B cell (primary cell): Measurements from ENCODE around the gene PPP1R14D. TPM values are rescaled to one million over a fixed set of nuclear protein-coding genes. Genes with fewer than 3 reads are reported as not detected.

Experiments used
- ATAC-seq: fragments of 200-7000 bp; cut with Tn5 transposase; one replicate; pipeline ENCODE4 v1.10.0; 2021; ENCODE audit warnings: low read depth, mild to moderate bottlenecking, moderate number of reproducible peaks, moderate library complexity
- CTCF ChIA-PET: fragments of 350-600 bp; sonication (Branson Sonifier 250); formaldehyde crosslinking; loops from one replicate; lab custom pipeline; 2021; ENCODE audit warnings: antibody characterized with exemption, inconsistent platforms; lab: Charles Lee
- POLR2A ChIA-PET: fragments of 350-600 bp; sonication (Branson Sonifier 250); formaldehyde crosslinking; loops from one replicate; lab custom pipeline; 2021; ENCODE audit warnings: antibody characterized with exemption; lab: Charles Lee
- DNase-seq: peaks from one replicate; pipeline ENCODE4 v3.0.0; 2013
- H2AFZ ChIP-seq: 2 replicates; pipeline ENCODE4 v1.6.1; 2012; ENCODE audit warnings: mild to moderate bottlenecking, low read depth, low read length; ENCODE audit not compliant: insufficient read depth, poor library complexity, severe bottlenecking
- H3K27ac ChIP-seq, 2 donors: 1 replicate in 1 of 2; 2 replicates in 1 of 2; pipeline ENCODE4 v1.5.1; 2012 to 2013; ENCODE audit warnings: low read length in 2 of 2, mild to moderate bottlenecking in 2 of 2, moderate library complexity in 1 of 2
- H3K27me3 ChIP-seq, 4 experiments: fragments of 200-600 bp in 1 of 4; sonication (generic) in 1 of 4; replicated peaks in 1 of 4; 1 replicate in 2 of 4; 2 replicates in 2 of 4; pipeline versions ENCODE4 v1.6.1 to v1.7.0; 2013 to 2016; ENCODE audit warnings: low read length in 3 of 4, mild to moderate bottlenecking in 2 of 4, mixed read lengths in 1 of 4, moderate library complexity in 1 of 4; ENCODE audit not compliant: insufficient read depth in 4 of 4, control insufficient read depth in 3 of 4; ENCODE audit errors: control extremely low read depth in 1 of 4
- H3K36me3 ChIP-seq, 2 experiments: replicated peaks in 1 of 2; 1 replicate in 1 of 2; 2 replicates in 1 of 2; pipeline versions ENCODE4 v1.6.1 to v1.7.1; 2013; ENCODE audit warnings: low read length in 1 of 2; ENCODE audit not compliant: insufficient read depth in 2 of 2, control insufficient read depth in 1 of 2; ENCODE audit errors: control extremely low read depth in 1 of 2, extremely low read depth in 1 of 2
- H3K4me1 ChIP-seq, 2 donors: fragments of 200-600 bp in 1 of 2; sonication (generic) in 1 of 2; 1 replicate in 1 of 2; 2 replicates in 1 of 2; pipeline versions ENCODE4 v1.5.1 to v1.6.1; 2013 to 2017; ENCODE audit warnings: low read length in 2 of 2; ENCODE audit not compliant: control insufficient read depth in 2 of 2, insufficient read depth in 2 of 2
- H3K4me2 ChIP-seq: replicated peaks from 2 replicates; pipeline ENCODE3; 2012; ENCODE audit warnings: mild to moderate bottlenecking, low read depth, low read length; ENCODE audit not compliant: poor library complexity, severe bottlenecking
- H3K4me3 ChIP-seq, 5 experiments: fragments of 200-600 bp in 1 of 5; sonication (generic) in 1 of 5; 1 replicate in 3 of 5; 2 replicates in 2 of 5; pipeline versions ENCODE4 v1.5.1 to v1.7.0; 2011 to 2016; ENCODE audit warnings: low read length in 4 of 5, mild to moderate bottlenecking in 4 of 5, low read depth in 2 of 5, control low read depth in 1 of 5, moderate library complexity in 1 of 5; ENCODE audit not compliant: insufficient read depth in 1 of 5; ENCODE audit errors: control extremely low read depth in 1 of 5, extremely low read depth in 1 of 5
- H3K79me2 ChIP-seq: fragments of 200-600 bp; sonication (generic); one replicate; pipeline ENCODE4 v1.6.0; 2016; ENCODE audit warnings: low read length; ENCODE audit not compliant: control insufficient read depth, insufficient read depth
- H3K9ac ChIP-seq: fragments of 200-600 bp; sonication (generic); 2 replicates; pipeline ENCODE4 v1.6.1; 2017; ENCODE audit warnings: mild to moderate bottlenecking, low read length, moderate library complexity
- H3K9me3 ChIP-seq, 3 donors: one replicate each; pipeline versions ENCODE4 v1.6.1 to v1.7.1; 2013; ENCODE audit warnings: low read length in 2 of 3; ENCODE audit not compliant: control insufficient read depth in 2 of 3, insufficient read depth in 1 of 3; ENCODE audit errors: control extremely low read depth in 1 of 3
- H4K20me1 ChIP-seq: 2 replicates; pipeline ENCODE4 v1.6.0; 2012; ENCODE audit warnings: mild to moderate bottlenecking, low read length; ENCODE audit not compliant: insufficient read depth, control insufficient read depth, poor library complexity, severe bottlenecking
- H3K27ac Mint-ChIP-seq: one replicate; pipeline ENCODE4 v1.8.0; 2021; ENCODE audit warnings: mixed read lengths
- H3K27me3 Mint-ChIP-seq: one replicate; pipeline ENCODE4 v1.8.0; 2021; ENCODE audit warnings: mixed read lengths
- H3K4me1 Mint-ChIP-seq: one replicate; pipeline ENCODE4 v1.8.0; 2021; ENCODE audit warnings: mixed read lengths
- H3K4me3 Mint-ChIP-seq: one replicate; pipeline ENCODE4 v1.8.0; 2021; ENCODE audit warnings: mixed read lengths
- H3K9me3 Mint-ChIP-seq: one replicate; pipeline ENCODE4 v1.8.0; 2022; ENCODE audit warnings: mixed read lengths; ENCODE audit not compliant: insufficient read depth
- CTCF ChIP-seq: fragments of 200-600 bp; IDR thresholded peaks from one replicate; pipeline ENCODE4 v1.8.0; 2022; ENCODE audit warnings: antibody characterized with exemption, mild to moderate bottlenecking
- EZH2 ChIP-seq: IDR thresholded peaks from 2 replicates; pipeline ENCODE4 v1.6.1; 2012; ENCODE audit warnings: borderline replicate concordance, low read depth, mild to moderate bottlenecking, moderate library complexity, low read length; ENCODE audit not compliant: insufficient read depth, poor library complexity, severe bottlenecking
- WGBS: methylation state at CpG from one replicate; pipeline ENCODE4 v1.1.5; 2013; ENCODE audit warnings: missing lambda C conversion rate; ENCODE audit not compliant: insufficient coverage; 5-methylcytosine and 5-hydroxymethylcytosine counted together
- intact Hi-C: fragments of 100-400 bp; cut with micrococcal nuclease; formaldehyde crosslinking; loops from one replicate; pipeline ENCODE4 v1.10.0; 2022
- polyA plus RNA-seq: library from polyadenylated mRNA; depleted of rRNA; stranded (reverse); fragments of >200 nt; gene quantifications from 2 replicates; pipeline ENCODE4 v1.2.3, GENCODE V29; 2012
- total RNA-seq, 2 donors: library from RNA; stranded (reverse); fragments of 120-200 nt in 1 of 2; gene quantifications; 1 replicate in 1 of 2; 2 replicates in 1 of 2; pipeline versions ENCODE4 v1.2.3 to v1.2.4, GENCODE V29; 2013 to 2022

Gene PPP1R14D
- total and polyA plus RNA-seq, 2 donors (not counting 1 experiment from before 2014, with no cell fraction given) = 0.19 TPM; not detected in 1

GRCh38 chr15:40830884-40831283, 2.4 kb upstream of the PPP1R14D start:
- H2AFZ ChIP-seq = no peak overlapping the region

GRCh38 chr15:40829115-40829514, 607 bp upstream of the PPP1R14D start:
- ChIA-PET CTCF (interaction anchor here (1.8 kb wide), 1 partner anchor 9 kb away, joined by 5 read pairs; no protein-coding TSS in a partner anchor), POLR2A (no interaction called here)
- H3K4me2 ChIP-seq = no peak overlapping the region
- Mint-ChIP-seq H3K4me3 (no peak overlapping the region), H3K9me3 (no peaks in the 10 kb centered on the region), H3K27me3 (no peaks in the 10 kb centered on the region), H3K4me1 (no peaks in the 10 kb centered on the region), H3K27ac (no peak overlapping the region)
- no peaks in the 10 kb centered on the region for H4K20me1 ChIP-seq
- ATAC-seq = no peak
- no peak overlapping the region for H3K27ac ChIP-seq
- no peaks in the 10 kb centered on the region for H3K36me3 ChIP-seq
- intact Hi-C loops = no loop called here
- 88% methylated on average over 6 of the region's 7 CpGs for WGBS
- H3K27me3 ChIP-seq = no peaks in the 10 kb centered on the region
- no peaks in the 10 kb centered on the region for H3K4me1 ChIP-seq
- H3K9ac ChIP-seq = no peak overlapping the region
- no peak for TF ChIP-seq EZH2
- no peak for TF ChIP-seq CTCF
- H3K79me2 ChIP-seq = no peaks in the 10 kb centered on the region
- peaks cover 0 to 3% (median 0%) of the 10 kb centered on the region in 3 donors for H3K9me3 ChIP-seq
- H3K4me3 ChIP-seq = no peak overlapping the region
- no peak overlapping the region for H2AFZ ChIP-seq
- no peak for DNase-seq

More at GRCh38 chr15:40830884-40831283, 2.4 kb upstream of the PPP1R14D start:
- Histone ChIP-seq H3K9ac (no peak overlapping the region), H3K4me3 (no peak overlapping the region), H3K4me1 (no peaks in the 10 kb centered on the region), H4K20me1 (no peaks in the 10 kb centered on the region), H3K79me2 (no peaks in the 10 kb centered on the region), H3K27me3 (no peaks in the 10 kb centered on the region), H3K36me3 (no peaks in the 10 kb centered on the region), H3K4me2 (no peak overlapping the region), H3K9me3 (peaks cover 0 to 3% (median 0%) of the 10 kb centered on the region in 3 donors), H3K27ac (no peak overlapping the region)
- H3K27me3 Mint-ChIP-seq = no peaks in the 10 kb centered on the region
- ChIA-PET CTCF (interaction anchor here (1.4 kb wide), 1 partner anchor 27 kb away, joined by 3 read pairs; no protein-coding TSS in a partner anchor), POLR2A (no interaction called here)
- H3K4me1 Mint-ChIP-seq = no peaks in the 10 kb centered on the region
- no peak overlapping the region for H3K4me3 Mint-ChIP-seq
- TF ChIP-seq CTCF (no peak), EZH2 (no peak)
- H3K27ac Mint-ChIP-seq = no peak overlapping the region
- DNase-seq (no peak), ATAC-seq (no peak)
- no CpG with 5 or more reads among the region's 2 CpGs for WGBS
- H3K9me3 Mint-ChIP-seq = no peaks in the 10 kb centered on the region
- intact Hi-C loops = no loop called here
